Skeletal muscle cell (primary cell): ENCODE results near the gene HIVEP3.
"Not testable (repeated sequence)": the region's sequence is repeated elsewhere in the genome, so short reads cannot be mapped to it uniquely, and the experiment has no call there.

Experiments
- DNase-seq: peaks from one replicate; pipeline ENCODE4 v3.0.0-alpha.2; 2010; ENCODE audit warnings: low read depth
- H3K4me3 ChIP-seq: 2 replicates; pipeline ENCODE4 v1.5.1; 2011; ENCODE audit warnings: low read depth, mild to moderate bottlenecking, control low read depth, low read length, moderate library complexity

The HIVEP3 gene

GRCh38 chr1:41573785-41574713, 344.7 kb downstream of the HIVEP3 start:
- no peak overlapping the region for H3K4me3 ChIP-seq
- peak; percentile 52 for DNase-seq

GRCh38 chr1:41573194-41573593, 345.5 kb downstream of the HIVEP3 start:
- no peak overlapping the region for H3K4me3 ChIP-seq
- DNase-seq: no peak

GRCh38 chr1:41572224-41572623, 346.5 kb downstream of the HIVEP3 start:
- no peak overlapping the region for H3K4me3 ChIP-seq
- no peak for DNase-seq

- DNase-seq: no peak
- H3K4me3 ChIP-seq: no peak overlapping the region
Observed at GRCh38 chr1:41571041-41571440, 347.7 kb downstream of the HIVEP3 start.

- no peak for DNase-seq
- H3K4me3 ChIP-seq: no peak overlapping the region
Observed at GRCh38 chr1:41568204-41568603, 350.5 kb downstream of the HIVEP3 start.

GRCh38 chr1:41566969-41567368, 351.8 kb downstream of the HIVEP3 start:
- no peak overlapping the region for H3K4me3 ChIP-seq
- DNase-seq: no peak

GRCh38 chr1:41566274-41566885, 352.3 kb downstream of the HIVEP3 start:
- DNase-seq: no peak
- no peak overlapping the region for H3K4me3 ChIP-seq

- H3K4me3 ChIP-seq: no peak overlapping the region
- DNase-seq: no peak
Observed at GRCh38 chr1:41564741-41565475, 353.8 kb downstream of the HIVEP3 start.

- DNase-seq: no peak
- H3K4me3 ChIP-seq: no peak overlapping the region
Observed at GRCh38 chr1:41562328-41562727, 356.4 kb downstream of the HIVEP3 start.

GRCh38 chr1:41560931-41561330, 357.8 kb downstream of the HIVEP3 start:
- no peak overlapping the region for H3K4me3 ChIP-seq
- no peak for DNase-seq

GRCh38 chr1:41560496-41560895, 358.2 kb downstream of the HIVEP3 start:
- DNase-seq: no peak
- no peak overlapping the region for H3K4me3 ChIP-seq

- DNase-seq: no peak
- H3K4me3 ChIP-seq: no peak overlapping the region
Observed at GRCh38 chr1:41559331-41559730, 359.4 kb downstream of the HIVEP3 start.

- peak; percentile 66 for DNase-seq
- H3K4me3 ChIP-seq: no peak overlapping the region
Observed at GRCh38 chr1:41558761-41559171, 360.0 kb downstream of the HIVEP3 start.

- no peak for DNase-seq
- H3K4me3 ChIP-seq: no peak overlapping the region
Observed at GRCh38 chr1:41557751-41558455, 360.8 kb downstream of the HIVEP3 start.

GRCh38 chr1:41554746-41555145, 364.0 kb downstream of the HIVEP3 start:
- H3K4me3 ChIP-seq, DNase-seq: not testable (repeated sequence)

- no peak overlapping the region for H3K4me3 ChIP-seq
- DNase-seq: no peak
Observed at GRCh38 chr1:41547781-41548560, 370.8 kb downstream of the HIVEP3 start.

GRCh38 chr1:41547336-41547735, 371.4 kb downstream of the HIVEP3 start:
- DNase-seq: no peak
- no peak overlapping the region for H3K4me3 ChIP-seq

GRCh38 chr1:41546833-41547135, 371.9 kb downstream of the HIVEP3 start:
- H3K4me3 ChIP-seq: no peak overlapping the region

More at GRCh38 chr1:41546833-41547135, 371.9 kb downstream of the HIVEP3 start:
- no peak for DNase-seq
